Measurements from ENCODE around the gene TMPRSS6.

Gene TMPRSS6

DNA sequence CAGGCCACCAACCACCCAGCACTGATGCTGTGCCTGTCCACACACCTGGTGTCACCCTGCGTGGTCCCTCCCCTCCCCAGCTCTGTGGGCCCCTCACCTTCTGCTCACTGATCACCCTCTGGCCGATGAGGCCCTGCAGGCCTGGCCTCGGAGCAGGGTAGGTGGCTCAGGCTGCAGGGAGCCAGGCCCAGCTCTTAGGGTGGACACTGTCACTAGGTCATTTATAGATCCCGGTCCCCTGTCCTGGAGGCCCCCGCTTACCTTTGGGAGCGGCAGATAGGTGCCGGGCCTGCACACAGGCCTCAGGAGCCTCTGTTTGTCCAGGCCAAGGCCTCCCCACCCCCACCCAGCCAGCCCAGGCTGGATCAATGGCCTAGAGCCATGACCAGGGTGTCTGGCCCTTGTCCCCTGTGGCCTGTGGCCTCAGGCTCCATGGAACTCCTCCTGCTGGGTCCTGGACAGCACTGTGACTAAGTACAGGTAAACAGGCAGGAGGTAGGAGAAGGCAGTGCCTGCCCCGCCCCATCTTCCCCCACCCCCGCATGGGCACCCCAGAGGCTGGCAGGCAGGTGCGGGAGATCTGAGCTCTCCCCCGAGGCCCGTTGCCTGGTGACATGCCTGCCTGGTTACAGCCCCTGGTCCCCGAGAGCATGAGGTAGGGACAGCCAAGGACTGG lies at the start of gene TMPRSS6:
TMPRSS6 (minus strand) TSS at position 472 of the 676 bp plus-strand sequence. CDS start 6,296 bp downstream, outside the sequence.
- TF ChIP-seq, protein P1, sequence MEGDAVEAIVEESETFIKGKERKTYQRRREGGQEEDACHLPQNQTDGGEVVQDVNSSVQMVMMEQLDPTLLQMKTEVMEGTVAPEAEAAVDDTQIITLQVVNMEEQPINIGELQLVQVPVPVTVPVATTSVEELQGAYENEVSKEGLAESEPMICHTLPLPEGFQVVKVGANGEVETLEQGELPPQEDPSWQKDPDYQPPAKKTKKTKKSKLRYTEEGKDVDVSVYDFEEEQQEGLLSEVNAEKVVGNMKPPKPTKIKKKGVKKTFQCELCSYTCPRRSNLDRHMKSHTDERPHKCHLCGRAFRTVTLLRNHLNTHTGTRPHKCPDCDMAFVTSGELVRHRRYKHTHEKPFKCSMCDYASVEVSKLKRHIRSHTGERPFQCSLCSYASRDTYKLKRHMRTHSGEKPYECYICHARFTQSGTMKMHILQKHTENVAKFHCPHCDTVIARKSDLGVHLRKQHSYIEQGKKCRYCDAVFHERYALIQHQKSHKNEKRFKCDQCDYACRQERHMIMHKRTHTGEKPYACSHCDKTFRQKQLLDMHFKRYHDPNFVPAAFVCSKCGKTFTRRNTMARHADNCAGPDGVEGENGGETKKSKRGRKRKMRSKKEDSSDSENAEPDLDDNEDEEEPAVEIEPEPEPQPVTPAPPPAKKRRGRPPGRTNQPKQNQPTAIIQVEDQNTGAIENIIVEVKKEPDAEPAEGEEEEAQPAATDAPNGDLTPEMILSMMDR (IDR thresholded peaks at IDR 0.05; ENCODE audit: insufficient read depth, missing control alignments), result no peak
- FAIRE-seq (no peak), DNase-seq (ENCODE audit: insufficient read length, low spot score) (no peak)

DNA sequence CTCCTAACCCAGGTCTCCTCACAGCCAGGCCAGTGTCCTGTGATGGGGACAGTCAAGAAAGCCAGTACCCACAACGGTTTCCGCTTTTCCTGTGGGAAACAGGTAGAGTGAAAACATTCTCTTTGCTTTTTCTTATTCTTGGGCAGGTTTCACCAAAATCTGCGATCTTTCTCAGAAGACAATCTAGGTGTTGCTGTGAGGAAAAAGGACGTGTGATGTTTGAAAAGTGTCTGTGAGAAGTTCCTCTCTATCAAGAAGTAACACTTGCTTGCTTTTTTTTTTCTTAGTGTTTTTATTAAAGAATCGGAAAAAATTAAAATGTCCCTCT lies 49.4 kb upstream of the TMPRSS6 start:
- FAIRE-seq (no peak), DNase-seq (ENCODE audit: insufficient read length, low spot score) (no peak)
- TF ChIP-seq, protein P1 (IDR thresholded peaks at IDR 0.05; ENCODE audit: insufficient read depth, missing control alignments), result no peak

DNA sequence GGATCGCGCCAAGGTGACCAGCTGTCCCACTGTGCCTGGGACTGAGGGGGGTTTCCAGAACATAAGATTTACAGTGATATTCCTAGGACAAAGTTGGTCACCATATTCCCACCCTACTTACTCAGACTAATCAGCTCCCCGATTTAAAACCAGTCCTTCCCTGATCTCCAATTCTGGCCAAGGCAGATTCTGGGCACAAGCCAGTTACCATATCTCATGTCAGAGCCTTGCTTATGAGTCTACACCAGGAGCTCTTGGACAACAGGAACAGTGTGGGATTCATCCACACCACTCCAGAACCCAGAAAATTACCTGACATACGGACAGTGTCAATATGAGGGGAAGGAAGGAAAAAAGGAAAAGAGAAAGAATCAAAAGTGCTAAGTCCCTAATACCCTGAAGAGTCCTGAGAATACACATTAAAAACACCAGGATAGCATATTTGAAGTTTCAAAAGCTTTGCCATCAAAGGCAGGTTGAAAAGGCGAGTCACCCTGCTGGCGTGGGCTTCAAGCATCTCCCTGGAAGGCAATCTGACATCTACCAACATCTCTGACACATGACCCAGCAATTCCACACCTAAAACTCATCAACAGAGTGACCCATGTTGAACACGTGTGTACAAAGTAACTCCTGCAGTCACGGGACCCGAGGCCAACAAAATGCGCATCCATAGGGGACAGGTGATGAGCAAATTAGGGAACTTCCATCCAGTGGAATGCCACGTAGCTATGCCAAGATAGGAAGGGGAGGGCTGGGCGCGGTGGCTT lies 48.2 kb upstream of the TMPRSS6 start:
- TF ChIP-seq, protein P1 (IDR thresholded peaks at IDR 0.05; ENCODE audit: insufficient read depth, missing control alignments), result no peak
- FAIRE-seq (no peak), DNase-seq (ENCODE audit: insufficient read length, low spot score) (no peak)

DNA sequence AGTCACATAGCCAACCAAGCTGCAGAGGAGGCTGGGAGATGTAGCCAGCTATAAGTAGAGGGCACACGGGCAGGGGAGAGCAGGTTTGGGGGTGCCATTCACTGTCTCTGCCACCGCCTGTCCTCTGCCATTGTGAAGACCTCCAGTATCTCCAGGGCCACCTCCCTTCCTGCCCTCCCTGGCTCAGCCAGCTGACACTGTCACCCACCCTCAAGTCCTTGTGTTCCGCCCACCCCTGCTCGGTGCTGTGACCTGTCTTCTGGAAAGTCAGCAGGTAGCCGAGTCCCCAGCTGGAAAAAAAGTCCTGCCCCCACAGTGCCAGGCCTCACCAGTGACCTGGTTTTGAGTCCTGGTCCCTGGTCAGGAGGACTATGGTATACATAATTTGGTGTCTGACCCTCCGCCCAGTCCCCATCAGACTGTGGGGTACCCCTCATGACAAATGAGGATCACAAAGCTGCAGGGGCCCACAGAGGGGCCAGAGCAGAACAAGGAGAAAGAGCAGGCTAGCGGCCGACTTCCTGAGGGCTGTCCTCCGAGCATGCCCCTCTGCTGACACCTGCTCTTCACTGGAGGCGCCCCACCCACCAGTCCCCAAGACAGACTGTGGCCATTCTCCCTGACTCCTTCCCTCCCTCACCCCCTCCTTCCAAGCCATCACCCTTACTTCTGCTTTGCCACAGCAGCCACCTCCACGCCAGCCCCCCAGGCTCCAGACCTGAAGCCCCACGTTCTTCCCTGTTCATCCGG lies 47.3 kb upstream of the TMPRSS6 start:
- DNase-seq (ENCODE audit: insufficient read length, low spot score) (no peak), FAIRE-seq (no peak)
- TF ChIP-seq, protein P1 (IDR thresholded peaks at IDR 0.05; ENCODE audit: insufficient read depth, missing control alignments), result no peak

DNA sequence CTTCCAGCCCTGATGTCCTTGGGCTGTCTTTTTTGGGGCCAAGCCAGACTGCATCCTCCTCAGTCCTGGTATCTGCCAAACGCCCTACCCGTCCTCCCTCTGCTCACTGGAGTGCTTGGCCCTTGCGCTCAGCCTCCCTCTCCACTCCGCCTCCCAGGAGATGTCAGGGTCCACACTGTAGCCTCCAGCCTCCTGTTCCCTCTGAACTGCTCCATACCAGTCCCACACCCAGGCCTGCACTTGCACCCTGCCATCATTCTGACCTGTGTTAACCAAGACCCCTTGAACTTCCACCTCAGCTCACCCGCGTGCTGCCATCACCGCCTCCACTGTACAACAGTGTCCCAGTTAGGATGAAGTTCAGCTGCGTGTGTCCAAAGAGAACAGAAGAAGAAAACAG lies 46.5 kb upstream of the TMPRSS6 start:
- TF ChIP-seq, protein P1 (IDR thresholded peaks at IDR 0.05; ENCODE audit: insufficient read depth, missing control alignments), result no peak
- DNase-seq (ENCODE audit: insufficient read length, low spot score) (no peak), FAIRE-seq (no peak)

DNA sequence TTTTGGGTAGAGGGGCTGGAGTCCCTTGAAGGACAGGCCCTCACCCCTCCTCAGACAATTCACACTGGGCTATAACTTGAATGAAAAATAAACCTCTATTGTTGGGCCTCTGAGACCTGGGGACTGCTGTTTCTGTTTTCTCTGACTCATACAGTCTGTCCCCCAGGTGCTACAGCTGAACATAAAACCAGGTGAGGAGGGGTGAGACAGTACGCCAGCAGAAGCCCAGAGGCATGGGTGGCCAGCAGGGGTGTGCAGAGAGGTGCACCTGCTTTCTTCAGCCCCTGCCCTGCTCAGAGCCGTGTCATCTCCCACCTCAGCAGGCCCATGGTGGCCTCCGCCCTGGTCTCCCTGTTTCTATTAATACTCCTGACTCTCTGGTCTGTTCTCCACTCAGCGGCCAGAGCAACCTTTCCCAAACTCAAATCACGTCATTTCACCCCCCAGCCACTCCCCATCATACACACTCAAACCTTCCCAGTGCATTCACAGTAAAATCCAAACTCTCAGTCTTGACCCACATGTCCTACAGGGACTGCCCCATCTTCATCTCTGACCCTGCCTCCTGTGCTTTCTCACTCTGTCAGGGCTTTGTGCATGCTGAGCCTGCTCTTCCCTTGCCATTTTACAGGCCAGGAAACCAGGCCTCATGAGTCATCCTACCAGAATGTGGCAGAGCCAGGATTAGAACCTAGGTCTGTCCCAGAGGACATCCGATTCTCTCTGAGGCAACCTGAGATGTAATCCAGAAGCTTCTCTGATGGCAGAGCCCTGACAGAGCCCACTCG lies 45.6 kb upstream of the TMPRSS6 start:
- FAIRE-seq, result no peak
- TF ChIP-seq, protein P1 (IDR thresholded peaks at IDR 0.05; ENCODE audit: insufficient read depth, missing control alignments), result no peak
- DNase-seq (ENCODE audit: insufficient read length, low spot score), result no peak
